Coronary artery (tissue), 2 donors: ENCODE data around the gene ROR1.

Experiments used
- DNase-seq: peaks from one replicate; pipeline ENCODE4 v3.0.0-alpha.2; 2017; ENCODE audit warnings: low spot score
- H3K27ac ChIP-seq, 2 donors: fragments of 200-600 bp; sonication (generic); one replicate each; pipeline ENCODE4 v1.5.1; 2016 to 2019
- H3K4me3 ChIP-seq: fragments of 200-600 bp; sonication (generic); 2 replicates; pipeline ENCODE4 v1.5.1; 2016; ENCODE audit warnings: mild to moderate bottlenecking, moderate library complexity
- CTCF ChIP-seq: fragments of 200-600 bp; sonication (generic); IDR thresholded peaks from one replicate; pipeline ENCODE4 v1.5.1; 2019; ENCODE audit warnings: antibody characterized with exemption

ROR1 gene

GRCh38 chr1:63829349-63830327 lies 55.8 kb downstream of the ROR1 start:
- no peak for DNase-seq
- Histone ChIP-seq H3K4me3 (peak overlapping the region; percentile 28), H3K27ac (peak overlapping the region; percentile 51 to 62)
- TF ChIP-seq CTCF: no peak

GRCh38 chr1:63831409-63831808 lies 57.6 kb downstream of the ROR1 start:
- Histone ChIP-seq H3K4me3 (no peak overlapping the region), H3K27ac (peak overlapping the region in 1 of 2 donors; percentile 38)
- DNase-seq: no peak
- no peak for TF ChIP-seq CTCF

GRCh38 chr1:63833363-63834119 lies 59.7 kb downstream of the ROR1 start:
- peak overlapping the region in 1 of 2 donors; percentile 35 for H3K27ac ChIP-seq
- H3K4me3 ChIP-seq: peak overlapping the region; percentile 2
- DNase-seq: no peak
- TF ChIP-seq CTCF: no peak

- no peak for DNase-seq
- TF ChIP-seq CTCF: no peak
- H3K4me3 ChIP-seq: no peak overlapping the region
- H3K27ac ChIP-seq: no peak overlapping the region
Observed at GRCh38 chr1:63835128-63835527, 61.3 kb downstream of the ROR1 start.

- Histone ChIP-seq H3K4me3 (no peak overlapping the region), H3K27ac (no peak overlapping the region)
- no peak for DNase-seq
- TF ChIP-seq CTCF: no peak
Observed at GRCh38 chr1:63836374-63836773, 62.6 kb downstream of the ROR1 start.

GRCh38 chr1:63836830-63837229 lies 63.0 kb downstream of the ROR1 start:
- TF ChIP-seq CTCF: no peak
- no peak overlapping the region for H3K4me3 ChIP-seq
- no peak overlapping the region for H3K27ac ChIP-seq
- DNase-seq: no peak
